Measurements from ENCODE around the gene RPS6KC1.
"Not testable (repeated sequence)": the region's sequence is repeated elsewhere in the genome, so short reads cannot be mapped to it uniquely, and the experiment has no call there.

The RPS6KC1 gene

DNA sequence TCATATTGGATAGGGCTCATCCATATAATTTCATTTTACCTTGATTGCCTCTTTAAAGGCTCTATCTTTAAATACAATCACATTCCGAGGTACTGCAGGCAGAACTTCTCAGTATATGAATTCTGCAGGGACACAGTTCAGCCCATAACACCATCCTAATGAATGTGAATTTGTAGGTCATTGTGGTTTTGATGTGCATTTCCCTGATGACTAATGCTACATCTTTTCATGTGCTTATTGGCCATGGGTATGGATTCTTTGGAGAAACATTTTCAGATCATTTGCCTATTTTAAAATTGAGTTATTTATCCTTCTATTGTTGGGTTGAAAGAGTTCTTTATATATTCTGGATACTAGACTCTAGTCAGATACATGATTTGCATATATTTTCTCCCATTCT is 9.6 kb upstream of the RPS6KC1 start:
- H3K79me2 ChIP-seq (ENCODE audit: insufficient read depth, low read depth): no peaks in the 10 kb centered on the region
- no peaks in the 10 kb centered on the region for H3K36me3 ChIP-seq (ENCODE audit: insufficient read depth)
- H3K27me3 ChIP-seq (ENCODE audit: insufficient read depth, low read depth): no peaks in the 10 kb centered on the region
- H3K9ac ChIP-seq: no peak overlapping the region
- H3K4me1 ChIP-seq (ENCODE audit: low read depth, poor library complexity, severe bottlenecking): no peaks in the 10 kb centered on the region
- no peak overlapping the region for H3K4me2 ChIP-seq
- no peak overlapping the region for H3K27ac ChIP-seq
- no peaks in the 10 kb centered on the region for H4K20me1 ChIP-seq (ENCODE audit: insufficient read depth)
- no peak overlapping the region for H3K4me3 ChIP-seq (IDR thresholded peaks at IDR 0.05; ENCODE audit: insufficient read depth, low read depth, low read length)
- TF ChIP-seq, protein P1, sequence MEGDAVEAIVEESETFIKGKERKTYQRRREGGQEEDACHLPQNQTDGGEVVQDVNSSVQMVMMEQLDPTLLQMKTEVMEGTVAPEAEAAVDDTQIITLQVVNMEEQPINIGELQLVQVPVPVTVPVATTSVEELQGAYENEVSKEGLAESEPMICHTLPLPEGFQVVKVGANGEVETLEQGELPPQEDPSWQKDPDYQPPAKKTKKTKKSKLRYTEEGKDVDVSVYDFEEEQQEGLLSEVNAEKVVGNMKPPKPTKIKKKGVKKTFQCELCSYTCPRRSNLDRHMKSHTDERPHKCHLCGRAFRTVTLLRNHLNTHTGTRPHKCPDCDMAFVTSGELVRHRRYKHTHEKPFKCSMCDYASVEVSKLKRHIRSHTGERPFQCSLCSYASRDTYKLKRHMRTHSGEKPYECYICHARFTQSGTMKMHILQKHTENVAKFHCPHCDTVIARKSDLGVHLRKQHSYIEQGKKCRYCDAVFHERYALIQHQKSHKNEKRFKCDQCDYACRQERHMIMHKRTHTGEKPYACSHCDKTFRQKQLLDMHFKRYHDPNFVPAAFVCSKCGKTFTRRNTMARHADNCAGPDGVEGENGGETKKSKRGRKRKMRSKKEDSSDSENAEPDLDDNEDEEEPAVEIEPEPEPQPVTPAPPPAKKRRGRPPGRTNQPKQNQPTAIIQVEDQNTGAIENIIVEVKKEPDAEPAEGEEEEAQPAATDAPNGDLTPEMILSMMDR (conservative IDR thresholded peaks at IDR 0.05; ENCODE audit: low read depth, low read length): no peak
- no peak overlapping the region for H2AFZ ChIP-seq (ENCODE audit: low read depth)

DNA sequence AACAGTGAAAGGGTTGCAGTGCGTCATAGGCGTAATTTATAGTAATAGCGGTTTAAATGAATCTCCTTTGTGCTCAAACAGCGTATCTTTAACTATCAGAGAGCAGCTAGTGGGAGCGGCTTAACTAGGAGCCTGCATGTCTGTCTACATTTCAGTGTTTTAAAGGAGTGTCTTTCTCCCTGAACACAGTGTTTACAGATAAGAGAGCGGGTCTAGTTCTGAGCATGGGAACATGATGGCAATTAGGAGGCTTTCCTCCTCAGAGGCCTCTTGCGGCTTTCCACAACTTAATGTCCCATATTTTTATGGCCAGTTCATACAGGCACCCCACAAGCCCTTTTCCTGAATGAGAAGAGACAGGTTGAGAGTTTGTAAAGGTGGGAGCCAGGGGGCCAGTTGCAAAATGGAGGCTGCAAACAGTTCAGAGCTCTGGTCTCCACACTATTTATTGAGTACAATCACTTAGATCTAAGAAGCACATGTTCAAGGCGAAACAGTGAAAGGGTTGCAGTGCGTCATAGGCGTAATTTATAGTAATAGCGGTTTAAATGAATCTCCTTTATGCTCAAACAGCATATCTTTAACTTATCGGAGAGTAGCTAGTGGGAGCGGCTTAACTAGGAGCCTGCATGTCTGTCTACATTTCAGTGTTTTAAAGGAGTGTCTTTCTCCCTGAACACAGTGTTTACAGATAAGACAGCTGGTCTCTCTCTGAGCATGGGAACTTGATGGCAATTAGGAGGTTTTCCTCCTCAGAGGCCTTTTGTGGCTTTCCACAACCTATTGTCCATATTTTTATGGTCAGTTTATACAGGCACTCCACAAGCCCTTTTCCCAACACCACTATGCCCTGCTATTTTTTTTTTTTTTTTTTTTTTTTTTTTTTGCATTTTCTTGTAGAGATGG is 5.5 kb upstream of the RPS6KC1 start:
- peaks cover 10% of the 10 kb centered on the region for H3K4me1 ChIP-seq (ENCODE audit: low read depth, poor library complexity, severe bottlenecking)
- H3K27ac ChIP-seq; H4K20me1 ChIP-seq (ENCODE audit: insufficient read depth); H3K4me3 ChIP-seq (IDR thresholded peaks at IDR 0.05; ENCODE audit: insufficient read depth, low read depth, low read length); H3K9ac ChIP-seq; H3K27me3 ChIP-seq (ENCODE audit: insufficient read depth, low read depth); H3K79me2 ChIP-seq (ENCODE audit: insufficient read depth, low read depth); H3K36me3 ChIP-seq (ENCODE audit: insufficient read depth); H2AFZ ChIP-seq (ENCODE audit: low read depth); H3K4me2 ChIP-seq: not testable (repeated sequence)

DNA sequence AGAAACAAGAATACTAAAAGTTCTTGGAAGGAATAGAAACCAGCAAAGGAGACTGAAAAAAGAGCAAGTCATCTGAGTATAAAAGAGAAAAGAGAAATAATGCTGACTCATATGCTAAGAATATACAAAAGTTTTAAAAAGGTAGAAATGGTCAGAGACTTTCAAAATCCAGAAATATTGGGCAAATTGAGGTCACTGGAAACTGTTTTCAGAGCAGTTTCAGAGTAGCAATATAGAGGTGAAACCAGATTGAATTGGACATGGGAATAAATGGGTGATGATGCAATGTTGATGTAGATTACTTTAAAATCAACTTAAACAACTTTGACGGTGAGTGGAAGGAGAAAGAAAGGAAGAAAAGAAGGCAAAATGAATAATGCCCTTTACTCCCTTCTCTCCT is 1.8 kb upstream of the RPS6KC1 start:
- Histone ChIP-seq H3K9ac (no peak overlapping the region), H3K4me2 (no peak overlapping the region), H3K4me3 (IDR thresholded peaks at IDR 0.05; ENCODE audit: insufficient read depth, low read depth, low read length) (no peak overlapping the region), H4K20me1 (ENCODE audit: insufficient read depth) (no peaks in the 10 kb centered on the region), H3K36me3 (ENCODE audit: insufficient read depth) (no peaks in the 10 kb centered on the region), H3K4me1 (ENCODE audit: low read depth, poor library complexity, severe bottlenecking) (peaks cover 24% of the 10 kb centered on the region), H3K79me2 (ENCODE audit: insufficient read depth, low read depth) (no peaks in the 10 kb centered on the region; the same call in 1 of the 2 replicates), H2AFZ (ENCODE audit: low read depth) (no peak overlapping the region), H3K27me3 (ENCODE audit: insufficient read depth, low read depth) (no peaks in the 10 kb centered on the region), H3K27ac (no peak overlapping the region)
- TF ChIP-seq, protein P1 (conservative IDR thresholded peaks at IDR 0.05; ENCODE audit: low read depth, low read length): no peak

DNA sequence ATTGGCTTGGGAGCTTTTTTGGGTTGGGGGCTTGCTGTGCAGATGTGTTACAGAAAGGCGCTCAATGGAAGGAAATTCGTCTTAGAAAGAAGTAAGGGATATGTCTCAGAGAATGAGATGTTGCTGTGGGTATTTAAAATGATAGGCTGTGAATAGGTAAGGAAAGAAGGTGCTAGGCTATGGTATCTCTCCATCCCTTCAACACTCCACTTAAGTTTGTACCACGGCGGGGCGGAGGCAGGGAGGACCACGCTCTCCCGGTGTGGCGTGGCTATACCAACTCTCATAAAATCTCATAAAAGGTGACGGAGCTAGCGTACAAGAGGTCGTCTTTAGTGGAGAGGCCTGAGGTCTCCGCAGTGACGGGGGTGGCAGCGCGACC is 305 bp upstream of the RPS6KC1 start:
- H2AFZ ChIP-seq (ENCODE audit: low read depth): peak overlapping the region; percentile 100
- H3K4me3 ChIP-seq (IDR thresholded peaks at IDR 0.05; ENCODE audit: insufficient read depth, low read depth, low read length): no peak overlapping the region
- H4K20me1 ChIP-seq (ENCODE audit: insufficient read depth): no peaks in the 10 kb centered on the region
- peaks cover 29% of the 10 kb centered on the region for H3K4me1 ChIP-seq (ENCODE audit: low read depth, poor library complexity, severe bottlenecking)
- peak overlapping the region; percentile 38; the same call in 1 of the 2 replicates for H3K27ac ChIP-seq
- no peaks in the 10 kb centered on the region for H3K27me3 ChIP-seq (ENCODE audit: insufficient read depth, low read depth)
- peak overlapping the region; percentile 45; the same call in 1 of the 2 replicates for H3K9ac ChIP-seq
- H3K79me2 ChIP-seq (ENCODE audit: insufficient read depth, low read depth): no peaks in the 10 kb centered on the region; the same call in 1 of the 2 replicates
- no peaks in the 10 kb centered on the region for H3K36me3 ChIP-seq (ENCODE audit: insufficient read depth)
- TF ChIP-seq, protein P1 (conservative IDR thresholded peaks at IDR 0.05; ENCODE audit: low read depth, low read length): no peak
- peak overlapping the region; percentile 81 for H3K4me2 ChIP-seq

DNA sequence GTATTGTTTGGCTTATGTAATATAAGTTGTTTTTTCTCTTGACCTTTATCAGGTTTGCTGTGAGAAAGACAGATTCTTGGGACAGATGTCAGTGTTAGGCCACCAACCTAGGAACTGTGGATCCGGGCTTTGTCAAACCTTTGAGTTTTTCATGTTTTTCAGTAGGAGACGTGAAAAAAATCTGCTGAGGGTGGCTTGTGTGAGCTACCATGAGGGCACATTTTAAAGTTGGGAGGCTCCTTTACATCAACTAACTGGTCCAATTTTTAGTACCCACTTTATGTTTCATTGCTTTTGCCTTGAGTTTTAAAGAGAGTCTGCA is 801 bp downstream of the RPS6KC1 start:
- H3K79me2 ChIP-seq (ENCODE audit: insufficient read depth, low read depth): no peaks in the 10 kb centered on the region; the same call in 1 of the 2 replicates
- H4K20me1 ChIP-seq (ENCODE audit: insufficient read depth): no peaks in the 10 kb centered on the region
- H3K27me3 ChIP-seq (ENCODE audit: insufficient read depth, low read depth): no peaks in the 10 kb centered on the region
- H3K4me1 ChIP-seq (ENCODE audit: low read depth, poor library complexity, severe bottlenecking): peaks cover 29% of the 10 kb centered on the region
- peak overlapping the region; percentile 100 for H2AFZ ChIP-seq (ENCODE audit: low read depth)
- peak overlapping the region; percentile 81 for H3K4me2 ChIP-seq
- H3K9ac ChIP-seq: peak overlapping the region; percentile 45; the same call in 1 of the 2 replicates
- H3K36me3 ChIP-seq (ENCODE audit: insufficient read depth): no peaks in the 10 kb centered on the region
- peak overlapping the region; percentile 95 for H3K4me3 ChIP-seq (IDR thresholded peaks at IDR 0.05; ENCODE audit: insufficient read depth, low read depth, low read length)
- TF ChIP-seq, protein P1 (conservative IDR thresholded peaks at IDR 0.05; ENCODE audit: low read depth, low read length): no peak
- H3K27ac ChIP-seq: peak overlapping the region; percentile 38; the same call in 1 of the 2 replicates
